IMR-90 (cell line): ENCODE data around the gene LDLRAD4. TPM values are rescaled to one million over a fixed set of nuclear protein-coding genes. Genes with fewer than 3 reads are reported as not detected.

Source experiments
- ATAC-seq: fragments of 200-7000 bp; cut with Tn5 transposase; 2 replicates; pipeline ENCODE4 v1.9.1; 2020; ENCODE audit warnings: low read depth, mild to moderate bottlenecking, moderate library complexity
- BruUV-seq: library from RNA; stranded (reverse); fragments of 400-500 nt; replicated peaks from 2 replicates; lab custom pipeline; 2021; lab: Mats Ljungman, UMichigan
- CTCF ChIA-PET: fragments of 300-600 bp; formaldehyde crosslinking; extraction: SDS; loops from one replicate; lab custom pipeline; 2021; ENCODE audit warnings: antibody characterized with exemption; lab: Yijun Ruan, JAX
- POLR2A ChIA-PET: fragments of 300-600 bp; sonication (Branson Sonifier 250); formaldehyde crosslinking; loops from one replicate; lab custom pipeline; 2022; ENCODE audit warnings: antibody characterized with exemption; ENCODE audit not compliant: unreplicated experiment; lab: Charles Lee
- DNase-seq: peaks from one replicate; pipeline ENCODE4 v3.0.0; 2013
- H2AFZ ChIP-seq: replicated peaks from 2 replicates; pipeline ENCODE3; 2013; ENCODE audit warnings: low read length, mild to moderate bottlenecking; ENCODE audit not compliant: poor library complexity
- H2AK5ac ChIP-seq: 2 replicates; pipeline ENCODE4 v1.6.1; 2013; ENCODE audit warnings: low read depth, low read length, inconsistent platforms
- H2AK9ac ChIP-seq: replicated peaks from 2 replicates; pipeline ENCODE3; 2013; ENCODE audit warnings: mild to moderate bottlenecking, low read depth, low read length, moderate library complexity; ENCODE audit not compliant: poor library complexity
- H2BK120ac ChIP-seq: 2 replicates; pipeline ENCODE4 v1.6.1; 2013; ENCODE audit warnings: low read depth, low read length, inconsistent platforms
- H2BK15ac ChIP-seq: 3 replicates; pipeline ENCODE4 v1.6.1; 2013; ENCODE audit warnings: low read depth, low read length, inconsistent platforms
- H2BK20ac ChIP-seq: 2 replicates; pipeline ENCODE4 v1.6.1; 2013; ENCODE audit warnings: low read depth, mild to moderate bottlenecking, inconsistent platforms, low read length, moderate library complexity
- H2BK5ac ChIP-seq: 2 replicates; pipeline ENCODE4 v1.6.1; 2013; ENCODE audit warnings: mild to moderate bottlenecking, low read depth, low read length, inconsistent platforms; ENCODE audit not compliant: poor library complexity, severe bottlenecking
- H3K14ac ChIP-seq: replicated peaks from 2 replicates; pipeline ENCODE4 v1.6.1; 2013; ENCODE audit warnings: low read depth, low read length, inconsistent platforms
- H3K18ac ChIP-seq: 2 replicates; pipeline ENCODE4 v1.6.1; 2013; ENCODE audit warnings: low read depth, low read length, control low read depth
- H3K23ac ChIP-seq: 2 replicates; pipeline ENCODE4 v1.6.1; 2013; ENCODE audit warnings: low read depth, low read length, inconsistent platforms
- H3K27ac ChIP-seq: 2 replicates; pipeline ENCODE4 v1.5.1; 2013; ENCODE audit warnings: mild to moderate bottlenecking, control low read depth, low read length; ENCODE audit not compliant: insufficient read depth
- H3K27me3 ChIP-seq: 2 replicates; pipeline ENCODE4 v1.6.1; 2013; ENCODE audit warnings: low read length; ENCODE audit not compliant: control insufficient read depth, insufficient read depth
- H3K36me3 ChIP-seq: 2 replicates; pipeline ENCODE4 v1.6.1; 2013; ENCODE audit warnings: low read length, mixed read lengths; ENCODE audit not compliant: control insufficient read depth, insufficient read depth
- H3K4ac ChIP-seq: 2 replicates; pipeline ENCODE4 v1.6.1; 2013; ENCODE audit warnings: low read depth, low read length, inconsistent platforms
- H3K4me1 ChIP-seq: 2 replicates; pipeline ENCODE4 v1.6.1; 2013; ENCODE audit warnings: low read length, mixed read lengths; ENCODE audit not compliant: control insufficient read depth, insufficient read depth
- H3K4me2 ChIP-seq: 2 replicates; pipeline ENCODE4 v1.6.1; 2013; ENCODE audit warnings: low read depth, mild to moderate bottlenecking, control low read depth, low read length, moderate library complexity
- H3K4me3 ChIP-seq: 2 replicates; pipeline ENCODE4 v1.5.1; 2013; ENCODE audit warnings: low read depth, mild to moderate bottlenecking, control low read depth, low read length, moderate library complexity; ENCODE audit not compliant: insufficient read depth
- H3K56ac ChIP-seq: 2 replicates; pipeline ENCODE4 v1.6.1; 2013; ENCODE audit warnings: low read length, inconsistent platforms; ENCODE audit not compliant: insufficient read depth; ENCODE audit errors: extremely low read depth
- H3K79me1 ChIP-seq, 2 experiments: 2 replicates each; pipeline ENCODE4 v1.6.1; 2013; ENCODE audit warnings: low read length in 2 of 2, inconsistent platforms in 1 of 2, low read depth in 1 of 2
- H3K9ac ChIP-seq: 2 replicates; pipeline ENCODE4 v1.6.1; 2013; ENCODE audit warnings: low read depth, low read length, control low read depth
- H3K9me1 ChIP-seq: 2 replicates; pipeline ENCODE4 v1.6.1; 2013; ENCODE audit warnings: low read length, inconsistent platforms; ENCODE audit not compliant: insufficient read depth
- H3K9me3 ChIP-seq: 2 replicates; pipeline ENCODE4 v1.6.1; 2013; ENCODE audit warnings: low read length; ENCODE audit not compliant: control insufficient read depth, insufficient read depth
- H4K20me1 ChIP-seq: 2 replicates; pipeline ENCODE4 v1.6.1; 2013; ENCODE audit warnings: low read length, inconsistent platforms; ENCODE audit not compliant: insufficient read depth
- H4K5ac ChIP-seq: 2 replicates; pipeline ENCODE4 v1.6.1; 2013; ENCODE audit warnings: mild to moderate bottlenecking, low read depth, low read length, control low read depth
- H4K8ac ChIP-seq, 2 experiments: 2 replicates each; pipeline ENCODE4 v1.6.1; 2013; ENCODE audit warnings: low read depth in 2 of 2, low read length in 2 of 2, control low read depth in 1 of 2, inconsistent platforms in 1 of 2
- H4K91ac ChIP-seq: 2 replicates; pipeline ENCODE4 v1.6.1; 2013; ENCODE audit warnings: low read depth, low read length, inconsistent platforms; ENCODE audit not compliant: insufficient read depth
- BHLHE40 ChIP-seq: fragments of 150-350 bp; IDR thresholded peaks from 2 replicates; pipeline ENCODE4 v1.6.1; 2016; ENCODE audit warnings: mild to moderate bottlenecking, low read depth, low read length
- CHD1 ChIP-seq: IDR thresholded peaks from 2 replicates; pipeline ENCODE4 v1.6.1; 2012; ENCODE audit warnings: low read depth, low read length, improper control_type of control experiment
- CTCF ChIP-seq: conservative IDR thresholded peaks from 2 replicates; pipeline ENCODE4 v1.5.1; 2012; ENCODE audit warnings: mild to moderate bottlenecking, low read depth, low read length, improper control_type of control experiment
- FOS ChIP-seq: fragments of 150-350 bp; IDR thresholded peaks from 2 replicates; pipeline ENCODE4 v1.6.1; 2016; ENCODE audit warnings: low read depth, low read length
- MAFK ChIP-seq: IDR thresholded peaks from 2 replicates; pipeline ENCODE4 v1.6.1; 2012; ENCODE audit warnings: low read depth, low read length, improper control_type of control experiment
- MAZ ChIP-seq: IDR thresholded peaks from 2 replicates; pipeline ENCODE4 v1.6.1; 2012; ENCODE audit warnings: low read depth, mild to moderate bottlenecking, low read length, improper control_type of control experiment, moderate library complexity, borderline replicate concordance
- MXI1 ChIP-seq: IDR thresholded peaks from 2 replicates; pipeline ENCODE4 v1.6.1; 2012; ENCODE audit warnings: low read depth, mild to moderate bottlenecking, low read length, moderate library complexity, borderline replicate concordance
- NFE2L2 ChIP-seq: fragments of 150-350 bp; IDR thresholded peaks from 2 replicates; pipeline ENCODE4 v1.6.1; 2016; ENCODE audit warnings: low read depth, mild to moderate bottlenecking, low read length
- POLR2A ChIP-seq: IDR thresholded peaks from 2 replicates; pipeline ENCODE4 v1.6.1; 2012; ENCODE audit warnings: mild to moderate bottlenecking, low read depth, low read length
- RAD21 ChIP-seq: IDR thresholded peaks from 2 replicates; pipeline ENCODE4 v1.6.1; 2012; ENCODE audit warnings: low read length, improper control_type of control experiment
- RCOR1 ChIP-seq: IDR thresholded peaks from 2 replicates; pipeline ENCODE4 v1.6.1; 2012; ENCODE audit warnings: mild to moderate bottlenecking, low read length, improper control_type of control experiment; ENCODE audit not compliant: insufficient replicate concordance
- RFX5 ChIP-seq: IDR thresholded peaks from 2 replicates; pipeline ENCODE4 v1.8.0; 2012; ENCODE audit warnings: low read depth, mild to moderate bottlenecking, low read length, moderate library complexity
- SMC3 ChIP-seq: fragments of 150-350 bp; IDR thresholded peaks from 2 replicates; pipeline ENCODE4 v1.6.1; 2016; ENCODE audit warnings: low read depth, mild to moderate bottlenecking, antibody characterized with exemption, low read length, moderate library complexity
- dilution Hi-C: fragments of 300-500 bp; cut with HindIII; formaldehyde crosslinking; loops from one replicate; pipeline ENCODE4 v1.14.3; 2018; ENCODE audit warnings: low sequenced_read_pairs; ENCODE audit not compliant: unreplicated experiment
- in situ Hi-C: fragments of 300-500 bp; cut with MboI; formaldehyde crosslinking; loops from 3 replicates; pipeline ENCODE4 v1.14.3; 2019; ENCODE audit warnings: low sequenced_read_pairs, inconsistent platforms, mixed read lengths
- intact Hi-C: fragments of 100-400 bp; cut with micrococcal nuclease; formaldehyde crosslinking; loops from 2 replicates; pipeline ENCODE4 v1.10.0; 2022
- polyA plus RNA-seq, 3 experiments: library from polyadenylated mRNA; depleted of rRNA; stranded (reverse); fragments of >200 nt; gene quantifications; 2 replicates each; pipeline ENCODE4 v1.2.3, GENCODE V29; 2012; ENCODE audit warnings: low replicate concordance in 1 of 3
- total RNA-seq: library from RNA; depleted of rRNA; stranded (reverse); fragments of >200 nt; gene quantifications from 2 replicates; pipeline ENCODE4 v1.2.3, GENCODE V29; 2012
- TF ChIP-seq, protein P1 (sequence below): fragments of 150-350 bp; IDR thresholded peaks from 2 replicates; pipeline ENCODE4 v1.6.1; 2017; ENCODE audit warnings: mild to moderate bottlenecking, antibody characterized with exemption, low read length, low read depth
- TF ChIP-seq, protein P2 (sequence below): fragments of 150-350 bp; IDR thresholded peaks from 2 replicates; pipeline ENCODE4 v1.6.1; 2016; ENCODE audit warnings: low read depth, mild to moderate bottlenecking, low read length, moderate library complexity, borderline replicate concordance

LDLRAD4 gene
- total and polyA plus RNA-seq, 2 of the 4 experiments (the other 2 are of a cell fraction): not detected

DNA sequence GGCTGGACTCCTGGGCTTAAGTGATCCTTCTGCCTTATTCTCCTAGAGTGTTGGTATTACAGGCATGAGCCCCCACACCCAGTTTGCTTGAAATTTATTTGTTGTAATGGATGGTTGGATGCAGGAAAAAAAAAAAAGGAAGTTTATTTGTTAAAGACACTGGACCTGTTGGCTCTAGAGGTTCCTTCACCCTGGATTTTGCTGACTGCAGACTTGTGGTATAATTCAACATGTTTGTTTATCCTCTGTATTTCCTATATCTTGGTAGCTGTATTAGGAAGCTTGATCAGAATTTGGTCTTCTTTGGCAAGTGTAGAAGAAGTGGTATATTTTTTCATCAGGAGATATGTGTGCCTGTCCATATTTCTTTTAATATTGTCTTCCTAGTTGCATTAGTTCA is 138.7 kb downstream of the LDLRAD4 start:
- H3K9ac ChIP-seq: no peak overlapping the region
- no TSS peak for BruUV-seq
- no peak overlapping the region for H2AK5ac ChIP-seq
- no peaks in the 10 kb centered on the region for H3K36me3 ChIP-seq
- H4K91ac ChIP-seq: no peak overlapping the region
- no peak overlapping the region for H3K23ac ChIP-seq
- no peak overlapping the region for H3K27ac ChIP-seq
- ChIA-PET POLR2A (no interaction called here), CTCF (interaction anchor here (1.0 kb wide), 1 partner anchor 141 kb away, joined by 3 read pairs; no protein-coding TSS in a partner anchor)
- intact Hi-C loops: no loop called here
- no peaks in the 10 kb centered on the region for H3K9me1 ChIP-seq
- no peaks in the 10 kb centered on the region for H3K79me1 ChIP-seq
- DNase-seq (no peak), ATAC-seq (no peak)
- H3K4me3 ChIP-seq: no peak overlapping the region
- H3K4me2 ChIP-seq: no peak overlapping the region
- no peak overlapping the region for H2BK5ac ChIP-seq
- no peaks in the 10 kb centered on the region for H3K9me3 ChIP-seq
- dilution Hi-C loops: no loop called here
- no peak overlapping the region for H2AK9ac ChIP-seq
- TF ChIP-seq RAD21: no peak
- TF ChIP-seq POLR2A: no peak
- no peak for TF ChIP-seq RFX5
- TF ChIP-seq SMC3: no peak
- TF ChIP-seq MAZ: no peak
- TF ChIP-seq FOS: no peak
- no peak for TF ChIP-seq NFE2L2
- no peak for TF ChIP-seq MXI1
- TF ChIP-seq, protein P1, sequence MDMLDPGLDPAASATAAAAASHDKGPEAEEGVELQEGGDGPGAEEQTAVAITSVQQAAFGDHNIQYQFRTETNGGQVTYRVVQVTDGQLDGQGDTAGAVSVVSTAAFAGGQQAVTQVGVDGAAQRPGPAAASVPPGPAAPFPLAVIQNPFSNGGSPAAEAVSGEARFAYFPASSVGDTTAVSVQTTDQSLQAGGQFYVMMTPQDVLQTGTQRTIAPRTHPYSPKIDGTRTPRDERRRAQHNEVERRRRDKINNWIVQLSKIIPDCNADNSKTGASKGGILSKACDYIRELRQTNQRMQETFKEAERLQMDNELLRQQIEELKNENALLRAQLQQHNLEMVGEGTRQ: no peak
- TF ChIP-seq BHLHE40: no peak
- no peak for TF ChIP-seq MAFK
- no peak for TF ChIP-seq CTCF
- TF ChIP-seq CHD1: no peak
- TF ChIP-seq RCOR1: no peak
- TF ChIP-seq, protein P2, sequence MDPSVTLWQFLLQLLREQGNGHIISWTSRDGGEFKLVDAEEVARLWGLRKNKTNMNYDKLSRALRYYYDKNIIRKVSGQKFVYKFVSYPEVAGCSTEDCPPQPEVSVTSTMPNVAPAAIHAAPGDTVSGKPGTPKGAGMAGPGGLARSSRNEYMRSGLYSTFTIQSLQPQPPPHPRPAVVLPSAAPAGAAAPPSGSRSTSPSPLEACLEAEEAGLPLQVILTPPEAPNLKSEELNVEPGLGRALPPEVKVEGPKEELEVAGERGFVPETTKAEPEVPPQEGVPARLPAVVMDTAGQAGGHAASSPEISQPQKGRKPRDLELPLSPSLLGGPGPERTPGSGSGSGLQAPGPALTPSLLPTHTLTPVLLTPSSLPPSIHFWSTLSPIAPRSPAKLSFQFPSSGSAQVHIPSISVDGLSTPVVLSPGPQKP: no peak
- no peak overlapping the region for H2AFZ ChIP-seq
- no peak overlapping the region for H2BK120ac ChIP-seq
- no peak overlapping the region for H3K4ac ChIP-seq
- no peak overlapping the region for H4K5ac ChIP-seq
- H2BK15ac ChIP-seq: no peak overlapping the region
- H3K27me3 ChIP-seq: no peaks in the 10 kb centered on the region
- H3K14ac ChIP-seq: no peak overlapping the region
- no peak overlapping the region for H2BK20ac ChIP-seq
- H4K20me1 ChIP-seq: no peaks in the 10 kb centered on the region
- no peak overlapping the region for H3K18ac ChIP-seq
- no peak overlapping the region for H4K8ac ChIP-seq
- no peak overlapping the region for H3K56ac ChIP-seq
- in situ Hi-C loops: no loop called here
- no peaks in the 10 kb centered on the region for H3K4me1 ChIP-seq
